ENCODE measurements around the gene ARL3. TPM values are rescaled to one million over a fixed set of nuclear protein-coding genes. Genes with fewer than 3 reads are reported as not detected.

Gene ARL3
- 10 to 100 TPM; 11.0 to 17.7 (median 13.8) TPM for total RNA-seq

- WGBS, 2 donors: 0% methylated on average over 35 to 50 of the region's 62 CpGs
- peaks cover 0 to 6% (median 0%) of the 10 kb centered on the region in 3 donors for H3K36me3 ChIP-seq
- peaks cover 0 to 50% (median 6%) of the 10 kb centered on the region in 4 donors for H3K4me1 ChIP-seq
- TF ChIP-seq CTCF (IDR thresholded peaks at IDR 0.05) (peak in 3 of 5 experiments; percentile 40 to 74 (median 69)), POLR2A (IDR thresholded peaks at IDR 0.05) (peak; percentile 75 to 84), EP300 (IDR thresholded peaks at IDR 0.05) (peak; percentile 93 to 98)
- peak; percentile 89 to 94 for DNase-seq (ENCODE audit: low spot score in 2 of 2)
- peak within 1 kb of the TSS; percentile 84 to 98 (median 93) for H3K27ac ChIP-seq
- H3K9me3 ChIP-seq: no peaks in the 10 kb centered on the region
- no peaks in the 10 kb centered on the region for H3K27me3 ChIP-seq
- peak within 1 kb of the TSS; percentile 83 to 95 (median 89) for H3K4me3 ChIP-seq
Observed at GRCh38 chr10:102713814-102714620, at the start of gene ARL3. Gene ARL3, minus strand, starts transcription at chr10:102714397. Its CDS starts 122 bp downstream, at chr10:102714275.

GRCh38 chr10:102763037-102763607 lies 48.9 kb upstream of the ARL3 start:
- H3K36me3 ChIP-seq: peaks cover 0 to 14% (median 0%) of the 10 kb centered on the region in 3 donors
- no peak for DNase-seq (ENCODE audit: low spot score in 2 of 2)
- no peak for TF ChIP-seq POLR2A (IDR thresholded peaks at IDR 0.05)
- no peak for TF ChIP-seq EP300 (IDR thresholded peaks at IDR 0.05)
- TF ChIP-seq CTCF (IDR thresholded peaks at IDR 0.05): no peak
- H3K27ac ChIP-seq: peak overlapping the region in 1 of 4 donors; percentile 87
- H3K4me1 ChIP-seq: peaks cover 0 to 91% (median 29%) of the 10 kb centered on the region in 4 donors
- WGBS, 2 donors: 70 to 75% methylated on average over 7 of the region's 7 CpGs
- no peak overlapping the region for H3K4me3 ChIP-seq
- no peaks in the 10 kb centered on the region for H3K27me3 ChIP-seq
- H3K9me3 ChIP-seq: no peaks in the 10 kb centered on the region

- WGBS, 2 donors: 79 to 84% methylated on average over 7 of the region's 7 CpGs
- DNase-seq (ENCODE audit: low spot score in 2 of 2): no peak
- no peaks in the 10 kb centered on the region for H3K9me3 ChIP-seq
- H3K36me3 ChIP-seq: peaks cover 0 to 14% (median 0%) of the 10 kb centered on the region in 3 donors
- H3K4me3 ChIP-seq: no peak overlapping the region
- H3K27me3 ChIP-seq: no peaks in the 10 kb centered on the region
- peak overlapping the region in 1 of 4 donors; percentile 87 for H3K27ac ChIP-seq
- peaks cover 0 to 90% (median 26%) of the 10 kb centered on the region in 4 donors for H3K4me1 ChIP-seq
- no peak for TF ChIP-seq CTCF (IDR thresholded peaks at IDR 0.05)
- TF ChIP-seq EP300 (IDR thresholded peaks at IDR 0.05): no peak
- no peak for TF ChIP-seq POLR2A (IDR thresholded peaks at IDR 0.05)
Observed at GRCh38 chr10:102762401-102763015, 48.3 kb upstream of the ARL3 start.

GRCh38 chr10:102761981-102762380 lies 47.8 kb upstream of the ARL3 start:
- no peak for DNase-seq (ENCODE audit: low spot score in 2 of 2)
- TF ChIP-seq EP300 (IDR thresholded peaks at IDR 0.05) (no peak), POLR2A (IDR thresholded peaks at IDR 0.05) (no peak), CTCF (IDR thresholded peaks at IDR 0.05) (no peak)
- Histone ChIP-seq H3K27ac (peak overlapping the region in 2 of 4 donors; percentile 19 to 87), H3K36me3 (peaks cover 0 to 14% (median 0%) of the 10 kb centered on the region in 3 donors), H3K27me3 (no peaks in the 10 kb centered on the region), H3K4me3 (no peak overlapping the region), H3K9me3 (no peaks in the 10 kb centered on the region), H3K4me1 (peaks cover 0 to 89% (median 26%) of the 10 kb centered on the region in 4 donors)
- 94 to 96% methylated on average over 4 of the region's 4 CpGs for WGBS, 2 donors
